H9 (cell line): ENCODE results near the gene C3orf22. TPM values are rescaled to one million over a fixed set of nuclear protein-coding genes. Genes with fewer than 3 reads are reported as not detected.
A peak's percentile ranks its signal among the peaks of the same experiment; 100 is the strongest.

Experiments
- DNase-seq: peaks from one replicate; pipeline ENCODE4 v3.0.0-alpha.2; 2017
- H2AFZ ChIP-seq: one replicate; pipeline ENCODE4 v1.6.1; 2013; ENCODE audit warnings: mild to moderate bottlenecking, low read length, control low read depth, moderate library complexity
- H2AK5ac ChIP-seq: 2 replicates; pipeline ENCODE4 v1.6.1; 2013; ENCODE audit warnings: low read length, control low read depth, mixed read lengths; ENCODE audit not compliant: insufficient read length
- H2BK120ac ChIP-seq: one replicate; pipeline ENCODE4 v1.6.1; 2013; ENCODE audit warnings: low read depth, mild to moderate bottlenecking, low read length, control low read depth, inconsistent platforms; ENCODE audit not compliant: poor library complexity, severe bottlenecking
- H2BK12ac ChIP-seq: 2 replicates; pipeline ENCODE4 v1.6.1; 2013; ENCODE audit warnings: low read length, control low read depth, mixed read lengths, low read depth; ENCODE audit not compliant: insufficient read length
- H2BK15ac ChIP-seq: 2 replicates; pipeline ENCODE4 v1.6.1; 2013; ENCODE audit warnings: low read depth, low read length, control low read depth
- H2BK20ac ChIP-seq: one replicate; pipeline ENCODE4 v1.6.1; 2013; ENCODE audit warnings: low read depth, mild to moderate bottlenecking, low read length, control low read depth, inconsistent platforms; ENCODE audit not compliant: poor library complexity, severe bottlenecking
- H2BK5ac ChIP-seq: 2 replicates; pipeline ENCODE4 v1.6.1; 2013; ENCODE audit warnings: low read length, control low read depth, mixed read lengths; ENCODE audit not compliant: insufficient read length
- H3K14ac ChIP-seq: 2 replicates; pipeline ENCODE4 v1.6.1; 2013; ENCODE audit warnings: low read length, control low read depth; ENCODE audit not compliant: insufficient read depth
- H3K18ac ChIP-seq: 2 replicates; pipeline ENCODE4 v1.6.1; 2013; ENCODE audit warnings: low read depth, mild to moderate bottlenecking, mixed read lengths, low read length, control low read depth; ENCODE audit not compliant: insufficient read length
- H3K23ac ChIP-seq: 2 replicates; pipeline ENCODE4 v1.6.1; 2013; ENCODE audit warnings: low read length, control low read depth, mixed read lengths, low read depth; ENCODE audit not compliant: insufficient read length
- H3K23me2 ChIP-seq: 2 replicates; pipeline ENCODE4 v1.6.1; 2013; ENCODE audit warnings: low read depth, mild to moderate bottlenecking, mixed read lengths, low read length, control low read depth; ENCODE audit not compliant: insufficient read length, poor library complexity, severe bottlenecking
- H3K27ac ChIP-seq: 2 replicates; pipeline ENCODE4 v1.5.1; 2013; ENCODE audit warnings: low read length, control low read depth, mixed read lengths, low read depth; ENCODE audit not compliant: insufficient read length
- H3K27me3 ChIP-seq: 2 replicates; pipeline ENCODE4 v1.6.1; 2013; ENCODE audit warnings: low read length, control low read depth, inconsistent platforms; ENCODE audit not compliant: insufficient read depth
- H3K4ac ChIP-seq: 2 replicates; pipeline ENCODE4 v1.6.1; 2013; ENCODE audit warnings: low read depth, mild to moderate bottlenecking, control low read depth, inconsistent platforms, low read length, moderate library complexity
- H3K4me1 ChIP-seq: 2 replicates; pipeline ENCODE4 v1.6.1; 2013; ENCODE audit warnings: low read length, control low read depth, inconsistent platforms; ENCODE audit not compliant: insufficient read depth
- H3K4me2 ChIP-seq: 2 replicates; pipeline ENCODE4 v1.6.1; 2013; ENCODE audit warnings: low read length, control low read depth, mixed read lengths; ENCODE audit not compliant: insufficient read length, insufficient read depth
- H3K56ac ChIP-seq: 2 replicates; pipeline ENCODE4 v1.6.1; 2013; ENCODE audit warnings: low read depth, mild to moderate bottlenecking, mixed read lengths, low read length, control low read depth; ENCODE audit not compliant: insufficient read length
- H3K79me1 ChIP-seq: 2 replicates; pipeline ENCODE4 v1.6.1; 2013; ENCODE audit warnings: low read depth, mild to moderate bottlenecking, moderate library complexity, low read length, control low read depth, inconsistent platforms; ENCODE audit not compliant: insufficient read depth, poor library complexity, severe bottlenecking
- H3K79me2 ChIP-seq: 2 replicates; pipeline ENCODE4 v1.6.1; 2013; ENCODE audit warnings: low read length, control low read depth, inconsistent platforms; ENCODE audit not compliant: insufficient read depth
- H3K9ac ChIP-seq: 2 replicates; pipeline ENCODE4 v1.6.1; 2013; ENCODE audit warnings: low read length, control low read depth, mixed read lengths; ENCODE audit not compliant: insufficient read length; ENCODE audit errors: extremely low read depth
- H3K9me3 ChIP-seq: one replicate; pipeline ENCODE4 v1.6.1; 2013; ENCODE audit warnings: low read depth, low read length, inconsistent platforms; ENCODE audit not compliant: control insufficient read depth
- H3T11ph ChIP-seq: one replicate; pipeline ENCODE4 v1.6.1; 2013; ENCODE audit warnings: mild to moderate bottlenecking, low read length, control low read depth, inconsistent platforms
- H4K20me1 ChIP-seq: one replicate; pipeline ENCODE4 v1.6.1; 2013; ENCODE audit not compliant: control insufficient read depth, insufficient read length, insufficient read depth
- H4K5ac ChIP-seq: 2 replicates; pipeline ENCODE4 v1.6.1; 2013; ENCODE audit warnings: low read depth, mild to moderate bottlenecking, mixed read lengths, low read length, control low read depth; ENCODE audit not compliant: insufficient read length
- H4K8ac ChIP-seq: replicated peaks from 2 replicates; pipeline ENCODE4 v1.6.1; 2013; ENCODE audit warnings: low read length, control low read depth, mixed read lengths, low read depth; ENCODE audit not compliant: insufficient read length
- H4K91ac ChIP-seq: 2 replicates; pipeline ENCODE4 v1.6.1; 2013; ENCODE audit warnings: low read depth, mild to moderate bottlenecking, moderate library complexity, mixed read lengths, low read length, control low read depth; ENCODE audit not compliant: insufficient read length
- H3K27ac Mint-ChIP-seq, 3 experiments: 2 replicates in 2 of 3; 3 replicates in 1 of 3; pipeline ENCODE4 v1.8.0; 2020 to 2021; ENCODE audit warnings: mixed read lengths in 3 of 3, mild to moderate bottlenecking in 1 of 3, moderate library complexity in 1 of 3
- H3K27me3 Mint-ChIP-seq: 2 replicates; pipeline ENCODE4 v1.8.0; 2021; ENCODE audit warnings: low read depth, mild to moderate bottlenecking, moderate library complexity, mixed read lengths
- H3K36me3 Mint-ChIP-seq, 3 experiments: 2 replicates in 2 of 3; 3 replicates in 1 of 3; pipeline ENCODE4 v1.8.0; 2020 to 2021; ENCODE audit warnings: low read depth in 3 of 3, mixed read lengths in 3 of 3; ENCODE audit not compliant: insufficient read depth in 1 of 3
- H3K4me1 Mint-ChIP-seq, 2 experiments: 2 replicates each; pipeline ENCODE4 v1.8.0; 2020; ENCODE audit warnings: mixed read lengths in 2 of 2
- H3K4me3 Mint-ChIP-seq, 2 experiments: 2 replicates in 1 of 2; 3 replicates in 1 of 2; pipeline ENCODE4 v1.8.0; 2020 to 2021; ENCODE audit warnings: mild to moderate bottlenecking in 2 of 2, mixed read lengths in 2 of 2, moderate library complexity in 1 of 2
- H3K9me3 Mint-ChIP-seq, 2 experiments: 2 replicates in 1 of 2; 3 replicates in 1 of 2; pipeline ENCODE4 v1.8.0; 2020; ENCODE audit warnings: mild to moderate bottlenecking in 2 of 2, mixed read lengths in 2 of 2, moderate library complexity in 1 of 2
- WGBS: extraction: QIAGEN DNeasy Blood & Tissue Kit; methylation state at CpG from one replicate; pipeline ENCODE4 v1.1.7; 2013; ENCODE audit warnings: missing lambda C conversion rate, low lambda C conversion rate, mixed read lengths; ENCODE audit not compliant: insufficient read length; ENCODE audit errors: extremely low coverage; 5-methylcytosine and 5-hydroxymethylcytosine counted together
- total RNA-seq: library from RNA; stranded (reverse); gene quantifications from 2 replicates; pipeline ENCODE4 v1.2.1, GENCODE V29; 2021
- TF ChIP-seq, protein P1 (sequence below): fragments of 200-600 bp; sonication (generic); conservative IDR thresholded peaks from 3 replicates; pipeline ENCODE4 v1.8.0; 2021; ENCODE audit warnings: antibody characterized with exemption, mild to moderate bottlenecking

Gene C3orf22
- total RNA-seq, 1 experiment from 2014 or later: not detected

DNA sequence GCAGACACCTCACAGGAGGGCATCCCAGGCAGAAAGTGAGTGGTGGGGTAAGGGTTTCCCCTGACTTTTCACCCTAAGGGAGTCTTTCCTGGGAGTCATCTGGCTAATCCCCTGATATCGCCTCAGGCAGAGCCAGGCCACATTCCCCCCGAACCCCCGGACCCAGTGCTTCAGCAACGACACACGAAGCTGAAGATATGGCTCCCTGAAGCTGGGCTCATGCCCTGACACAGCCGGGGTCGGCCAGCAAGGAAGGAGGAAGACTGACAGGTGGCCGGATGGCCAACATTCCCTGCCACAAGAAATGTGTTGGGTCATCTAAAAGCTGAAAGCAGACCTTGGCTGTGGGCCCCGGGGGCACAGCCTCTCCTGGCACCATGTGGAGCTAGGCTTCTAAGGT lies 20.4 kb downstream of the C3orf22 start:
- TF ChIP-seq, protein P1, sequence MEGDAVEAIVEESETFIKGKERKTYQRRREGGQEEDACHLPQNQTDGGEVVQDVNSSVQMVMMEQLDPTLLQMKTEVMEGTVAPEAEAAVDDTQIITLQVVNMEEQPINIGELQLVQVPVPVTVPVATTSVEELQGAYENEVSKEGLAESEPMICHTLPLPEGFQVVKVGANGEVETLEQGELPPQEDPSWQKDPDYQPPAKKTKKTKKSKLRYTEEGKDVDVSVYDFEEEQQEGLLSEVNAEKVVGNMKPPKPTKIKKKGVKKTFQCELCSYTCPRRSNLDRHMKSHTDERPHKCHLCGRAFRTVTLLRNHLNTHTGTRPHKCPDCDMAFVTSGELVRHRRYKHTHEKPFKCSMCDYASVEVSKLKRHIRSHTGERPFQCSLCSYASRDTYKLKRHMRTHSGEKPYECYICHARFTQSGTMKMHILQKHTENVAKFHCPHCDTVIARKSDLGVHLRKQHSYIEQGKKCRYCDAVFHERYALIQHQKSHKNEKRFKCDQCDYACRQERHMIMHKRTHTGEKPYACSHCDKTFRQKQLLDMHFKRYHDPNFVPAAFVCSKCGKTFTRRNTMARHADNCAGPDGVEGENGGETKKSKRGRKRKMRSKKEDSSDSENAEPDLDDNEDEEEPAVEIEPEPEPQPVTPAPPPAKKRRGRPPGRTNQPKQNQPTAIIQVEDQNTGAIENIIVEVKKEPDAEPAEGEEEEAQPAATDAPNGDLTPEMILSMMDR: no peak
- H3K9ac ChIP-seq: no peak overlapping the region
- peak; percentile 18 for DNase-seq

More for the DNA sequence above, 20.4 kb downstream of the C3orf22 start:
- Mint-ChIP-seq H3K4me1 (no peaks in the 10 kb centered on the region), H3K9me3 (no peaks in the 10 kb centered on the region), H3K36me3 (peaks cover 0 to 3% (median 0%) of the 10 kb centered on the region in 3 experiments; a peak in 2 of 7 replicates), H3K4me3 (no peak overlapping the region), H3K27ac (no peak overlapping the region), H3K27me3 (peaks cover 8% of the 10 kb centered on the region)
- no peak overlapping the region for H2BK5ac ChIP-seq
- H2BK12ac ChIP-seq: no peak overlapping the region
- H4K20me1 ChIP-seq: peaks cover 3% of the 10 kb centered on the region
- no peak overlapping the region for H2AK5ac ChIP-seq
- H3K56ac ChIP-seq: no peak overlapping the region
- H3K4me2 ChIP-seq: no peak overlapping the region
- H3K4ac ChIP-seq: no peak overlapping the region
- H3K9me3 ChIP-seq: no peaks in the 10 kb centered on the region
- no peak overlapping the region for H2BK20ac ChIP-seq
- no peak overlapping the region for H2BK15ac ChIP-seq
- no peak overlapping the region for H4K8ac ChIP-seq
- no peak overlapping the region for H4K5ac ChIP-seq
- no peaks in the 10 kb centered on the region for H3K27me3 ChIP-seq
- H2AFZ ChIP-seq: no peak overlapping the region
- no peaks in the 10 kb centered on the region for H3K4me1 ChIP-seq
- H3T11ph ChIP-seq: no peak overlapping the region
- H3K79me2 ChIP-seq: no peaks in the 10 kb centered on the region
- no peak overlapping the region for H3K27ac ChIP-seq
- no peak overlapping the region for H3K23ac ChIP-seq
- H3K23me2 ChIP-seq: no peaks in the 10 kb centered on the region
- H3K18ac ChIP-seq: no peak overlapping the region
- H3K79me1 ChIP-seq: no peaks in the 10 kb centered on the region
- no peak overlapping the region for H2BK120ac ChIP-seq
- no peak overlapping the region for H3K14ac ChIP-seq
- no peak overlapping the region for H4K91ac ChIP-seq
- WGBS: no CpG with 5 or more reads among the region's 9 CpGs
